IMR-90 (cell line): ENCODE data around the gene TTL. TPM values are rescaled to one million over a fixed set of nuclear protein-coding genes. Genes with fewer than 3 reads are reported as not detected.

Experiments used
- ATAC-seq: fragments of 200-7000 bp; cut with Tn5 transposase; 2 replicates; pipeline ENCODE4 v1.9.1; 2020; ENCODE audit warnings: low read depth, mild to moderate bottlenecking, moderate library complexity
- BruUV-seq: library from RNA; stranded (reverse); fragments of 400-500 nt; replicated peaks from 2 replicates; lab custom pipeline; 2021; lab: Mats Ljungman, UMichigan
- CTCF ChIA-PET: fragments of 300-600 bp; formaldehyde crosslinking; extraction: SDS; loops from one replicate; lab custom pipeline; 2021; ENCODE audit warnings: antibody characterized with exemption; lab: Yijun Ruan, JAX
- POLR2A ChIA-PET: fragments of 300-600 bp; sonication (Branson Sonifier 250); formaldehyde crosslinking; loops from one replicate; lab custom pipeline; 2022; ENCODE audit warnings: antibody characterized with exemption; ENCODE audit not compliant: unreplicated experiment; lab: Charles Lee
- DNase-seq: peaks from one replicate; pipeline ENCODE4 v3.0.0; 2013
- H2AFZ ChIP-seq: replicated peaks from 2 replicates; pipeline ENCODE3; 2013; ENCODE audit warnings: low read length, mild to moderate bottlenecking; ENCODE audit not compliant: poor library complexity
- H2AK5ac ChIP-seq: 2 replicates; pipeline ENCODE4 v1.6.1; 2013; ENCODE audit warnings: low read depth, low read length, inconsistent platforms
- H2AK9ac ChIP-seq: replicated peaks from 2 replicates; pipeline ENCODE3; 2013; ENCODE audit warnings: mild to moderate bottlenecking, low read depth, low read length, moderate library complexity; ENCODE audit not compliant: poor library complexity
- H2BK120ac ChIP-seq: 2 replicates; pipeline ENCODE4 v1.6.1; 2013; ENCODE audit warnings: low read depth, low read length, inconsistent platforms
- H2BK15ac ChIP-seq: 3 replicates; pipeline ENCODE4 v1.6.1; 2013; ENCODE audit warnings: low read depth, low read length, inconsistent platforms
- H2BK20ac ChIP-seq: 2 replicates; pipeline ENCODE4 v1.6.1; 2013; ENCODE audit warnings: low read depth, mild to moderate bottlenecking, inconsistent platforms, low read length, moderate library complexity
- H2BK5ac ChIP-seq: 2 replicates; pipeline ENCODE4 v1.6.1; 2013; ENCODE audit warnings: mild to moderate bottlenecking, low read depth, low read length, inconsistent platforms; ENCODE audit not compliant: poor library complexity, severe bottlenecking
- H3K14ac ChIP-seq: replicated peaks from 2 replicates; pipeline ENCODE4 v1.6.1; 2013; ENCODE audit warnings: low read depth, low read length, inconsistent platforms
- H3K18ac ChIP-seq: 2 replicates; pipeline ENCODE4 v1.6.1; 2013; ENCODE audit warnings: low read depth, low read length, control low read depth
- H3K23ac ChIP-seq: 2 replicates; pipeline ENCODE4 v1.6.1; 2013; ENCODE audit warnings: low read depth, low read length, inconsistent platforms
- H3K27ac ChIP-seq: 2 replicates; pipeline ENCODE4 v1.5.1; 2013; ENCODE audit warnings: mild to moderate bottlenecking, control low read depth, low read length; ENCODE audit not compliant: insufficient read depth
- H3K27me3 ChIP-seq: 2 replicates; pipeline ENCODE4 v1.6.1; 2013; ENCODE audit warnings: low read length; ENCODE audit not compliant: control insufficient read depth, insufficient read depth
- H3K36me3 ChIP-seq: 2 replicates; pipeline ENCODE4 v1.6.1; 2013; ENCODE audit warnings: low read length, mixed read lengths; ENCODE audit not compliant: control insufficient read depth, insufficient read depth
- H3K4ac ChIP-seq: 2 replicates; pipeline ENCODE4 v1.6.1; 2013; ENCODE audit warnings: low read depth, low read length, inconsistent platforms
- H3K4me1 ChIP-seq: 2 replicates; pipeline ENCODE4 v1.6.1; 2013; ENCODE audit warnings: low read length, mixed read lengths; ENCODE audit not compliant: control insufficient read depth, insufficient read depth
- H3K4me2 ChIP-seq: 2 replicates; pipeline ENCODE4 v1.6.1; 2013; ENCODE audit warnings: low read depth, mild to moderate bottlenecking, control low read depth, low read length, moderate library complexity
- H3K4me3 ChIP-seq: 2 replicates; pipeline ENCODE4 v1.5.1; 2013; ENCODE audit warnings: low read depth, mild to moderate bottlenecking, control low read depth, low read length, moderate library complexity; ENCODE audit not compliant: insufficient read depth
- H3K56ac ChIP-seq: 2 replicates; pipeline ENCODE4 v1.6.1; 2013; ENCODE audit warnings: low read length, inconsistent platforms; ENCODE audit not compliant: insufficient read depth; ENCODE audit errors: extremely low read depth
- H3K79me1 ChIP-seq, 2 experiments: 2 replicates each; pipeline ENCODE4 v1.6.1; 2013; ENCODE audit warnings: low read length in 2 of 2, inconsistent platforms in 1 of 2, low read depth in 1 of 2
- H3K9ac ChIP-seq: 2 replicates; pipeline ENCODE4 v1.6.1; 2013; ENCODE audit warnings: low read depth, low read length, control low read depth
- H3K9me1 ChIP-seq: 2 replicates; pipeline ENCODE4 v1.6.1; 2013; ENCODE audit warnings: low read length, inconsistent platforms; ENCODE audit not compliant: insufficient read depth
- H3K9me3 ChIP-seq: 2 replicates; pipeline ENCODE4 v1.6.1; 2013; ENCODE audit warnings: low read length; ENCODE audit not compliant: control insufficient read depth, insufficient read depth
- H4K20me1 ChIP-seq: 2 replicates; pipeline ENCODE4 v1.6.1; 2013; ENCODE audit warnings: low read length, inconsistent platforms; ENCODE audit not compliant: insufficient read depth
- H4K5ac ChIP-seq: 2 replicates; pipeline ENCODE4 v1.6.1; 2013; ENCODE audit warnings: mild to moderate bottlenecking, low read depth, low read length, control low read depth
- H4K8ac ChIP-seq, 2 experiments: 2 replicates each; pipeline ENCODE4 v1.6.1; 2013; ENCODE audit warnings: low read depth in 2 of 2, low read length in 2 of 2, control low read depth in 1 of 2, inconsistent platforms in 1 of 2
- H4K91ac ChIP-seq: 2 replicates; pipeline ENCODE4 v1.6.1; 2013; ENCODE audit warnings: low read depth, low read length, inconsistent platforms; ENCODE audit not compliant: insufficient read depth
- CTCF ChIP-seq: conservative IDR thresholded peaks from 2 replicates; pipeline ENCODE4 v1.5.1; 2012; ENCODE audit warnings: mild to moderate bottlenecking, low read depth, low read length, improper control_type of control experiment
- MAZ ChIP-seq: IDR thresholded peaks from 2 replicates; pipeline ENCODE4 v1.6.1; 2012; ENCODE audit warnings: low read depth, mild to moderate bottlenecking, low read length, improper control_type of control experiment, moderate library complexity, borderline replicate concordance
- WGBS, 2 experiments: methylation state at CpG; one replicate each; pipeline versions ENCODE4 v1.1.5 to v1.1.7; 2013; ENCODE audit warnings: missing lambda C conversion rate in 2 of 2; ENCODE audit not compliant: insufficient read length in 1 of 2; ENCODE audit errors: extremely low coverage in 2 of 2; 5-methylcytosine and 5-hydroxymethylcytosine counted together
- dilution Hi-C: fragments of 300-500 bp; cut with HindIII; formaldehyde crosslinking; loops from one replicate; pipeline ENCODE4 v1.14.3; 2018; ENCODE audit warnings: low sequenced_read_pairs; ENCODE audit not compliant: unreplicated experiment
- in situ Hi-C: fragments of 300-500 bp; cut with MboI; formaldehyde crosslinking; loops from 3 replicates; pipeline ENCODE4 v1.14.3; 2019; ENCODE audit warnings: low sequenced_read_pairs, inconsistent platforms, mixed read lengths
- intact Hi-C: fragments of 100-400 bp; cut with micrococcal nuclease; formaldehyde crosslinking; loops from 2 replicates; pipeline ENCODE4 v1.10.0; 2022
- polyA plus RNA-seq, 3 experiments: library from polyadenylated mRNA; depleted of rRNA; stranded (reverse); fragments of >200 nt; gene quantifications; 2 replicates each; pipeline ENCODE4 v1.2.3, GENCODE V29; 2012; ENCODE audit warnings: low replicate concordance in 1 of 3
- total RNA-seq: library from RNA; depleted of rRNA; stranded (reverse); fragments of >200 nt; gene quantifications from 2 replicates; pipeline ENCODE4 v1.2.3, GENCODE V29; 2012

The TTL gene
- total and polyA plus RNA-seq, 2 of the 4 experiments (the other 2 are of a cell fraction) = 18.2 to 36.2 TPM

- H2AK5ac ChIP-seq = no peak overlapping the region
- no peak overlapping the region for H3K18ac ChIP-seq
- WGBS, 2 experiments = 17% methylated on average over 1 of the region's 5 CpGs; no CpG with 5 or more reads in 1 of the 2 experiments
- H3K4me1 ChIP-seq = no peaks in the 10 kb centered on the region
- no TSS peak for BruUV-seq
- H2BK15ac ChIP-seq = no peak overlapping the region
- peaks cover 17% of the 10 kb centered on the region for H3K36me3 ChIP-seq
- no peak overlapping the region for H2AK9ac ChIP-seq
- no peak overlapping the region for H3K14ac ChIP-seq
- no peak overlapping the region for H4K5ac ChIP-seq
- no peak overlapping the region for H2AFZ ChIP-seq
- H2BK120ac ChIP-seq = no peak overlapping the region
- H3K9ac ChIP-seq = no peak overlapping the region
- TF ChIP-seq MAZ (no peak), CTCF (peak; percentile 26; the same call in 1 of the 2 replicates)
- dilution Hi-C loops = no loop called here
- DNase-seq = peak; percentile 53
- H2BK5ac ChIP-seq = no peak overlapping the region
- no peaks in the 10 kb centered on the region; a peak in 1 of 4 replicates for H3K79me1 ChIP-seq
- H3K27me3 ChIP-seq = no peaks in the 10 kb centered on the region
- H3K9me1 ChIP-seq = 0 out of 2 replicates have a peak, but pooled peaks cover 2% of the 10 kb centered on the region
- intact Hi-C loops = loop anchor here (10.0 kb wide), 1 partner anchor 313 kb away; no protein-coding TSS in a partner anchor
- H4K91ac ChIP-seq = no peak overlapping the region
- no peak overlapping the region for H3K4ac ChIP-seq
- H2BK20ac ChIP-seq = no peak overlapping the region
- H4K8ac ChIP-seq = no peak overlapping the region
- H3K23ac ChIP-seq = no peak overlapping the region
- no peak overlapping the region for H3K4me3 ChIP-seq
- in situ Hi-C loops = no loop called here
- no peak overlapping the region for H3K27ac ChIP-seq
- no peaks in the 10 kb centered on the region for H3K9me3 ChIP-seq
- no peak overlapping the region for H3K56ac ChIP-seq
- ATAC-seq = no peak
- no peak overlapping the region for H3K4me2 ChIP-seq
- POLR2A ChIA-PET = interaction anchor here (0.5 kb wide), 1 partner anchor 150 kb away, joined by 3 read pairs; no protein-coding TSS in a partner anchor
- no peaks in the 10 kb centered on the region for H4K20me1 ChIP-seq
- CTCF ChIA-PET = interaction anchor here (0.6 to 1.3 kb wide), 2 partner anchors 94 to 97 kb away, joined by 3 to 6 read pairs; no protein-coding TSS in a partner anchor
Measured at GRCh38 chr2:112577756-112578155, 95.8 kb downstream of the TTL start.
